ENCODE measurements around the gene VPS16. TPM values are rescaled to one million over a fixed set of nuclear protein-coding genes. Genes with fewer than 3 reads are reported as not detected.

Gene VPS16
- total and polyA plus RNA-seq, 2 of the 4 experiments (the other 2 are of a cell fraction) = 38.7 to 48.0 TPM

DNA sequence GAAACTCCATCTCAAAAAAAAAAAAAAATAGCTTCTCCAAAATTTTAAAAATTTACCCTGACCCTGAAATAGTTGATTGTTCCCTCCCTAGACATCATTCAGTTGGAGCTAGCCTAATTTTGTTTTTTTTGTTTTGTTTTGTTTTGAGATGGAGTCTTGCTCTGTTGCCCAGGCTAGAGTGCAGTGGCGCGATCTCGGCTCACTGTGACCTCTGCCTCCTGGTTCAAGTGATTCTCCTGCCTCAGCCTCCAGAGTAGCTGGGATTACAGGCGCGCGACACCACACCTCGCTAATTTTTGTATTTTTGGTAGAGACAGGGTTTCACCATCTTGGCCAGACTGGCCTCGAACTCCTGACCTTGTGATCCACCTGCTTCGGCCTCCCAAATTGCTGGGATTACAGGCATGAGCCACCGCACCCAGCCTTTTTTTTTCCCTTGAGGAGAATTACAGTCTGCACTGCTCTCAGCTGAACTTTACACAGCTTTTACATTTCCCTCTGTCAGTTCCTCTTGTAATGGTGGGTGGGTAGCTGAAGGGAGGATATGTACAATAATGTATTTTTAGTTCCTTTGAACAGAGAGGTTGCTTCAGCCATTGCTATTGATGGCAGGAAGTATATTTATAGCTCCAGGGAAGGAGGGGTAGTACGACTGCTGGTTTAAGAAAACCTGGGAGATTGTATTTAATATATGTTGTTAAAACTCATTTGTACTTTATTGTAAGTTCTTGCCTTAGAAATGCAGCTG is 60.5 kb downstream of the VPS16 start:
- intact Hi-C loops (cut with micrococcal nuclease) (no loop called here), in situ Hi-C loops (cut with MboI; ENCODE audit: low sequenced_read_pairs) (no loop called here)

More for the DNA sequence above, 60.5 kb downstream of the VPS16 start:
- H2BK15ac ChIP-seq (ENCODE audit: low read depth, low read length) = no peak overlapping the region
- ATAC-seq (ENCODE audit: low read depth) = no peak
- no peak overlapping the region for H2AFZ ChIP-seq (replicated peaks; ENCODE audit: low read length, poor library complexity)
- no peak overlapping the region for H3K56ac ChIP-seq (ENCODE audit: extremely low read depth, insufficient read depth, low read length)
- dilution Hi-C loops (cut with HindIII; ENCODE audit: low sequenced_read_pairs, unreplicated experiment) = no loop called here
- ChIA-PET POLR2A (ENCODE audit: unreplicated experiment) (no interaction called here), CTCF (interaction anchor here (0.6 kb wide), 1 partner anchor 18 kb away, joined by 3 read pairs; no protein-coding TSS in a partner anchor)
- no peak overlapping the region for H3K14ac ChIP-seq (replicated peaks; ENCODE audit: low read depth, low read length)
- H3K27me3 ChIP-seq (ENCODE audit: control insufficient read depth, insufficient read depth, low read length) = no peaks in the 10 kb centered on the region
- no peak overlapping the region for H3K4me2 ChIP-seq (ENCODE audit: low read depth, low read length)
- BruUV-seq (replicated peaks) = no TSS peak
- TF ChIP-seq MAZ (IDR thresholded peaks at IDR 0.05; ENCODE audit: borderline replicate concordance, low read depth, low read length) (no peak), USF2 (IDR thresholded peaks at IDR 0.05; ENCODE audit: low read depth, low read length) (no peak), NFE2L2 (IDR thresholded peaks at IDR 0.05; ENCODE audit: low read depth, low read length) (no peak), CHD1 (IDR thresholded peaks at IDR 0.05; ENCODE audit: low read depth, low read length) (no peak), RCOR1 (IDR thresholded peaks at IDR 0.05; ENCODE audit: insufficient replicate concordance, low read length) (no peak), SMC3 (IDR thresholded peaks at IDR 0.05; ENCODE audit: low read depth, low read length) (no peak), RFX5 (IDR thresholded peaks at IDR 0.05; ENCODE audit: low read depth, low read length) (no peak), BHLHE40 (IDR thresholded peaks at IDR 0.05; ENCODE audit: low read depth, low read length) (no peak), RAD21 (IDR thresholded peaks at IDR 0.05; ENCODE audit: low read length) (no peak), CEBPB (IDR thresholded peaks at IDR 0.05; ENCODE audit: low read depth, low read length) (no peak), POLR2A (IDR thresholded peaks at IDR 0.05; ENCODE audit: low read depth, low read length) (no peak), FOS (IDR thresholded peaks at IDR 0.05; ENCODE audit: low read depth, low read length) (no peak), MAFK (IDR thresholded peaks at IDR 0.05; ENCODE audit: low read depth, low read length) (no peak), MXI1 (IDR thresholded peaks at IDR 0.05; ENCODE audit: borderline replicate concordance, low read depth, low read length) (no peak)
- TF ChIP-seq, protein P1, sequence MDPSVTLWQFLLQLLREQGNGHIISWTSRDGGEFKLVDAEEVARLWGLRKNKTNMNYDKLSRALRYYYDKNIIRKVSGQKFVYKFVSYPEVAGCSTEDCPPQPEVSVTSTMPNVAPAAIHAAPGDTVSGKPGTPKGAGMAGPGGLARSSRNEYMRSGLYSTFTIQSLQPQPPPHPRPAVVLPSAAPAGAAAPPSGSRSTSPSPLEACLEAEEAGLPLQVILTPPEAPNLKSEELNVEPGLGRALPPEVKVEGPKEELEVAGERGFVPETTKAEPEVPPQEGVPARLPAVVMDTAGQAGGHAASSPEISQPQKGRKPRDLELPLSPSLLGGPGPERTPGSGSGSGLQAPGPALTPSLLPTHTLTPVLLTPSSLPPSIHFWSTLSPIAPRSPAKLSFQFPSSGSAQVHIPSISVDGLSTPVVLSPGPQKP (IDR thresholded peaks at IDR 0.05; ENCODE audit: borderline replicate concordance, low read depth, low read length) = no peak
- TF ChIP-seq, protein P2, sequence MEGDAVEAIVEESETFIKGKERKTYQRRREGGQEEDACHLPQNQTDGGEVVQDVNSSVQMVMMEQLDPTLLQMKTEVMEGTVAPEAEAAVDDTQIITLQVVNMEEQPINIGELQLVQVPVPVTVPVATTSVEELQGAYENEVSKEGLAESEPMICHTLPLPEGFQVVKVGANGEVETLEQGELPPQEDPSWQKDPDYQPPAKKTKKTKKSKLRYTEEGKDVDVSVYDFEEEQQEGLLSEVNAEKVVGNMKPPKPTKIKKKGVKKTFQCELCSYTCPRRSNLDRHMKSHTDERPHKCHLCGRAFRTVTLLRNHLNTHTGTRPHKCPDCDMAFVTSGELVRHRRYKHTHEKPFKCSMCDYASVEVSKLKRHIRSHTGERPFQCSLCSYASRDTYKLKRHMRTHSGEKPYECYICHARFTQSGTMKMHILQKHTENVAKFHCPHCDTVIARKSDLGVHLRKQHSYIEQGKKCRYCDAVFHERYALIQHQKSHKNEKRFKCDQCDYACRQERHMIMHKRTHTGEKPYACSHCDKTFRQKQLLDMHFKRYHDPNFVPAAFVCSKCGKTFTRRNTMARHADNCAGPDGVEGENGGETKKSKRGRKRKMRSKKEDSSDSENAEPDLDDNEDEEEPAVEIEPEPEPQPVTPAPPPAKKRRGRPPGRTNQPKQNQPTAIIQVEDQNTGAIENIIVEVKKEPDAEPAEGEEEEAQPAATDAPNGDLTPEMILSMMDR (conservative IDR thresholded peaks at IDR 0.05; ENCODE audit: low read depth, low read length) = no peak
- no peak overlapping the region for H2BK120ac ChIP-seq (ENCODE audit: low read depth, low read length)
- H3K9ac ChIP-seq (ENCODE audit: low read depth, low read length) = no peak overlapping the region
- no peak overlapping the region for H2BK20ac ChIP-seq (ENCODE audit: low read depth, low read length)
- H3K23ac ChIP-seq (ENCODE audit: low read depth, low read length) = no peak overlapping the region
- no peak for DNase-seq
- H3K4me3 ChIP-seq (ENCODE audit: insufficient read depth, low read depth, low read length) = no peak overlapping the region
- no peaks in the 10 kb centered on the region for H3K9me3 ChIP-seq (ENCODE audit: control insufficient read depth, insufficient read depth, low read length)
- H3K4ac ChIP-seq (ENCODE audit: low read depth, low read length) = no peak overlapping the region
- WGBS, 2 experiments (ENCODE audit: extremely low coverage in 2 of 2, insufficient read length in 1 of 2) = 100% methylated on average over 5 of the region's 11 CpGs; no CpG with 5 or more reads in 1 of the 2 experiments
- H3K4me1 ChIP-seq (ENCODE audit: control insufficient read depth, insufficient read depth, low read length) = no peaks in the 10 kb centered on the region
- H2AK9ac ChIP-seq (replicated peaks; ENCODE audit: low read depth, low read length, poor library complexity) = no peak overlapping the region
- no peak overlapping the region for H2AK5ac ChIP-seq (ENCODE audit: low read depth, low read length)
- no peak overlapping the region for H3K27ac ChIP-seq (ENCODE audit: insufficient read depth, low read length)
- H3K9me1 ChIP-seq (ENCODE audit: insufficient read depth, low read length) = no peaks in the 10 kb centered on the region
- H4K5ac ChIP-seq (ENCODE audit: low read depth, low read length) = no peak overlapping the region
- peaks cover 10% of the 10 kb centered on the region; the same call in 1 of the 2 replicates for H4K20me1 ChIP-seq (ENCODE audit: insufficient read depth, low read length)
- H4K91ac ChIP-seq (ENCODE audit: insufficient read depth, low read depth, low read length) = no peak overlapping the region
- H3K18ac ChIP-seq (ENCODE audit: low read depth, low read length) = no peak overlapping the region
- H2BK5ac ChIP-seq (ENCODE audit: low read depth, low read length, poor library complexity, severe bottlenecking) = no peak overlapping the region
- no peaks in the 10 kb centered on the region for H3K36me3 ChIP-seq (ENCODE audit: control insufficient read depth, insufficient read depth, low read length)
- H3K79me1 ChIP-seq (ENCODE audit: low read depth in 1 of 2, low read length in 2 of 2) = peaks cover 25 to 46% of the 10 kb centered on the region in 2 experiments
- no peak overlapping the region for H4K8ac ChIP-seq (ENCODE audit: low read depth in 2 of 2, low read length in 2 of 2)
